ENCODE data around the gene MEX3A. TPM values are rescaled to one million over a fixed set of nuclear protein-coding genes. Genes with fewer than 3 reads are reported as not detected.

MEX3A gene
- total and polyA plus RNA-seq, 2 donors (not counting 3 experiments of a cell fraction or from before 2014, with no cell fraction given) = 20.2 to 23.6 TPM

DNA sequence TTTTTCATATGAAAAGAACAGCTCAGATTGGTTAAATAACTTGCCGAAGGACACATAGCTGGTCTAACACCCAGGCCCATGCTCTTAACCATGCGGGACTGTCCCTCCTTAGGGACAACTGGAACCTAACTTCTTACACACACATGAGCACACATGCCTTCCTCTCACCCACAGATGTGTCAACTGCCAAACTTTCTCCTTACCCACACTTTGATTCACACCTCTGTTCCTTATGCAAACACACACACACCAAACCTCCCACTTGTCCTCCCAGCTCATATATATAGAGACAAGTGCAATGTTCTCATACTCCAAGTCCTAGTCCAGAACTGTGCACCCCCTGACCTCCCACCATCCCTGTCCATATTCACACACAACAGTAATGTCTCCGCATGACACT is 17.1 kb downstream of the MEX3A start:
- H3K36me3 ChIP-seq (ENCODE audit: control insufficient read depth in 2 of 2, extremely low read depth in 1 of 2, insufficient read depth in 2 of 2, low read length in 2 of 2) = no peaks in the 10 kb centered on the region
- TF ChIP-seq FOS (IDR thresholded peaks at IDR 0.05; ENCODE audit: borderline replicate concordance, insufficient read depth, low read length) (no peak), MYC (IDR thresholded peaks at IDR 0.05; ENCODE audit: low read depth, low read length) (no peak), POLR2AphosphoS5 (IDR thresholded peaks at IDR 0.05; ENCODE audit: insufficient read depth, low read depth, low read length) (no peak), POLR2A (IDR thresholded peaks at IDR 0.05; ENCODE audit: low read depth, low read length) (no peak)
- TF ChIP-seq, protein P1, sequence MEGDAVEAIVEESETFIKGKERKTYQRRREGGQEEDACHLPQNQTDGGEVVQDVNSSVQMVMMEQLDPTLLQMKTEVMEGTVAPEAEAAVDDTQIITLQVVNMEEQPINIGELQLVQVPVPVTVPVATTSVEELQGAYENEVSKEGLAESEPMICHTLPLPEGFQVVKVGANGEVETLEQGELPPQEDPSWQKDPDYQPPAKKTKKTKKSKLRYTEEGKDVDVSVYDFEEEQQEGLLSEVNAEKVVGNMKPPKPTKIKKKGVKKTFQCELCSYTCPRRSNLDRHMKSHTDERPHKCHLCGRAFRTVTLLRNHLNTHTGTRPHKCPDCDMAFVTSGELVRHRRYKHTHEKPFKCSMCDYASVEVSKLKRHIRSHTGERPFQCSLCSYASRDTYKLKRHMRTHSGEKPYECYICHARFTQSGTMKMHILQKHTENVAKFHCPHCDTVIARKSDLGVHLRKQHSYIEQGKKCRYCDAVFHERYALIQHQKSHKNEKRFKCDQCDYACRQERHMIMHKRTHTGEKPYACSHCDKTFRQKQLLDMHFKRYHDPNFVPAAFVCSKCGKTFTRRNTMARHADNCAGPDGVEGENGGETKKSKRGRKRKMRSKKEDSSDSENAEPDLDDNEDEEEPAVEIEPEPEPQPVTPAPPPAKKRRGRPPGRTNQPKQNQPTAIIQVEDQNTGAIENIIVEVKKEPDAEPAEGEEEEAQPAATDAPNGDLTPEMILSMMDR (IDR thresholded peaks at IDR 0.05; ENCODE audit: extremely low read depth in 1 of 2, insufficient read depth in 1 of 2, low read depth in 1 of 2, low read length in 2 of 2) = no peak
- H3K4me2 ChIP-seq (ENCODE audit: insufficient read depth, low read length) = no peak overlapping the region
- no peak overlapping the region for H2AFZ ChIP-seq (ENCODE audit: low read depth, low read length)
- H3K4me1 ChIP-seq (ENCODE audit: control insufficient read depth, extremely low read depth, insufficient read depth, low read length) = peaks cover 6% of the 10 kb centered on the region
- ChIA-PET POLR2A (interaction anchor here (0.5 kb wide), 1 partner anchor 26 kb away, joined by 4 read pairs; no protein-coding TSS in a partner anchor), CTCF (interaction anchor here (1.7 to 4.1 kb wide), 5 partner anchors 13 to 127 kb away, joined by 8 to 92 read pairs (median 14); partner anchors contain the start of gene SSR2)
- dilution Hi-C loops (cut with MboI; ENCODE audit: extremely low pct_ligation_motif_present, low sequenced_read_pairs) (no loop called here), intact Hi-C loops (cut with micrococcal nuclease) (no loop called here)
- H3K27me3 ChIP-seq (ENCODE audit: control insufficient read depth in 2 of 2, insufficient read depth in 2 of 2, low read length in 2 of 2) = no peaks in the 10 kb centered on the region
- no peaks in the 10 kb centered on the region for H3K79me2 ChIP-seq (ENCODE audit: control insufficient read depth, insufficient read depth, low read length)
- no peak overlapping the region for H3K27ac ChIP-seq (ENCODE audit: insufficient read depth, low read depth, low read length)
- no peaks in the 10 kb centered on the region for H3K9me1 ChIP-seq (replicated peaks; ENCODE audit: control insufficient read depth, extremely low read depth, insufficient read depth, low read length)
- no peaks in the 10 kb centered on the region for H4K20me1 ChIP-seq (replicated peaks; ENCODE audit: control insufficient read depth, extremely low read depth, insufficient read depth, low read length)
- DNase-seq (ENCODE audit: low read depth, low spot score) (no peak), FAIRE-seq (no peak)
- no peak overlapping the region for H3K9ac ChIP-seq (replicated peaks; ENCODE audit: extremely low read depth, insufficient read depth, low read length)
- no TSS peak for BruUV-seq (replicated peaks)
- no peaks in the 10 kb centered on the region for H3K9me3 ChIP-seq (replicated peaks; ENCODE audit: control insufficient read depth, insufficient read depth, low read length)
- no peak overlapping the region for H3K4me3 ChIP-seq (replicated peaks in 1 of 3; ENCODE audit: insufficient read depth in 1 of 3, low read depth in 1 of 3, low read length in 3 of 3)

DNA sequence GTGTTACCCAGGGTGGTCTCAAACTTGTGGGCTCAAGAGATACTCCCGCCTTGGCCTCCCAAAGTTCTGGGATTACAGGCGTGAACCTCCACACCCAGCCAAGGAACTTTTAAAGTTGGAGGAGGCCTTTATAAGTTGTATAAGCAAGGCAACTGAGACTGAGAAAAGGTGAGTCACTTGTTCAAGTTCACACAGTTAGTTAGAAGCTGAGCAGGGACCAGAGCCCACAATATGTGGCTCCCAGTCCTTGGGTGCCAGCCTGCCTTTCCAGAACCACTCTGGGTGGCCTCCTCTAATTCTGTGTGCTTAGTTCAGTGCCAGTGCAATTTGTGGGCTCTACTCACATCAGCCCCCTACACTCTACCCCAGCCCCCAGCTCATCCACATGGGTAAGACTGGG is 17.6 kb downstream of the MEX3A start:
- Histone ChIP-seq H3K9me1 (replicated peaks; ENCODE audit: control insufficient read depth, extremely low read depth, insufficient read depth, low read length) (no peaks in the 10 kb centered on the region), H3K36me3 (ENCODE audit: control insufficient read depth in 2 of 2, extremely low read depth in 1 of 2, insufficient read depth in 2 of 2, low read length in 2 of 2) (no peaks in the 10 kb centered on the region), H3K79me2 (ENCODE audit: control insufficient read depth, insufficient read depth, low read length) (no peaks in the 10 kb centered on the region), H3K9me3 (replicated peaks; ENCODE audit: control insufficient read depth, insufficient read depth, low read length) (no peaks in the 10 kb centered on the region), H3K27ac (ENCODE audit: insufficient read depth, low read depth, low read length) (no peak overlapping the region), H4K20me1 (replicated peaks; ENCODE audit: control insufficient read depth, extremely low read depth, insufficient read depth, low read length) (no peaks in the 10 kb centered on the region), H3K4me2 (ENCODE audit: insufficient read depth, low read length) (no peak overlapping the region), H3K27me3 (ENCODE audit: control insufficient read depth in 2 of 2, insufficient read depth in 2 of 2, low read length in 2 of 2) (no peaks in the 10 kb centered on the region), H3K9ac (replicated peaks; ENCODE audit: extremely low read depth, insufficient read depth, low read length) (no peak overlapping the region), H3K4me3 (replicated peaks in 1 of 3; ENCODE audit: insufficient read depth in 1 of 3, low read depth in 1 of 3, low read length in 3 of 3) (no peak overlapping the region), H2AFZ (ENCODE audit: low read depth, low read length) (no peak overlapping the region), H3K4me1 (ENCODE audit: control insufficient read depth, extremely low read depth, insufficient read depth, low read length) (peaks cover 3% of the 10 kb centered on the region)
- dilution Hi-C loops (cut with MboI; ENCODE audit: extremely low pct_ligation_motif_present, low sequenced_read_pairs) (no loop called here), intact Hi-C loops (cut with micrococcal nuclease) (no loop called here)
- ChIA-PET CTCF (interaction anchor here (0.7 to 4.1 kb wide), 4 partner anchors 10 to 126 kb away, joined by 3 to 92 read pairs (median 6); partner anchors contain the start of gene LAMTOR2), POLR2A (interaction anchor here (0.5 kb wide), 1 partner anchor 26 kb away, joined by 4 read pairs; no protein-coding TSS in a partner anchor)
- TF ChIP-seq, protein P1 (IDR thresholded peaks at IDR 0.05; ENCODE audit: extremely low read depth in 1 of 2, insufficient read depth in 1 of 2, low read depth in 1 of 2, low read length in 2 of 2) = no peak
- TF ChIP-seq, protein P2, sequence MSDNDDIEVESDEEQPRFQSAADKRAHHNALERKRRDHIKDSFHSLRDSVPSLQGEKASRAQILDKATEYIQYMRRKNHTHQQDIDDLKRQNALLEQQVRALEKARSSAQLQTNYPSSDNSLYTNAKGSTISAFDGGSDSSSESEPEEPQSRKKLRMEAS (IDR thresholded peaks at IDR 0.05; ENCODE audit: insufficient read depth, insufficient read length) = no peak
- TF ChIP-seq JUN (IDR thresholded peaks at IDR 0.05; ENCODE audit: borderline replicate concordance, insufficient read depth, insufficient read length, low read depth) (no peak), POLR2A (IDR thresholded peaks at IDR 0.05; ENCODE audit: low read depth, low read length) (no peak), GATA2 (IDR thresholded peaks at IDR 0.05; ENCODE audit: insufficient read depth, insufficient read length, low read depth, low read length) (no peak), FOS (IDR thresholded peaks at IDR 0.05; ENCODE audit: borderline replicate concordance, insufficient read depth, low read length) (no peak), MYC (IDR thresholded peaks at IDR 0.05; ENCODE audit: low read depth, low read length) (no peak), POLR2AphosphoS5 (IDR thresholded peaks at IDR 0.05; ENCODE audit: insufficient read depth, low read depth, low read length) (no peak)
- FAIRE-seq (no peak), DNase-seq (ENCODE audit: low read depth, low spot score) (no peak)
- no TSS peak for BruUV-seq (replicated peaks)

Measured in endothelial cell of umbilical vein (primary cell).